ENCODE data around the gene CD163.
A peak's percentile ranks its signal among the peaks of the same experiment; 100 is the strongest.
"Not testable (repeated sequence)": the region's sequence is repeated elsewhere in the genome, so short reads cannot be mapped to it uniquely, and the experiment has no call there.

CD163 gene

DNA sequence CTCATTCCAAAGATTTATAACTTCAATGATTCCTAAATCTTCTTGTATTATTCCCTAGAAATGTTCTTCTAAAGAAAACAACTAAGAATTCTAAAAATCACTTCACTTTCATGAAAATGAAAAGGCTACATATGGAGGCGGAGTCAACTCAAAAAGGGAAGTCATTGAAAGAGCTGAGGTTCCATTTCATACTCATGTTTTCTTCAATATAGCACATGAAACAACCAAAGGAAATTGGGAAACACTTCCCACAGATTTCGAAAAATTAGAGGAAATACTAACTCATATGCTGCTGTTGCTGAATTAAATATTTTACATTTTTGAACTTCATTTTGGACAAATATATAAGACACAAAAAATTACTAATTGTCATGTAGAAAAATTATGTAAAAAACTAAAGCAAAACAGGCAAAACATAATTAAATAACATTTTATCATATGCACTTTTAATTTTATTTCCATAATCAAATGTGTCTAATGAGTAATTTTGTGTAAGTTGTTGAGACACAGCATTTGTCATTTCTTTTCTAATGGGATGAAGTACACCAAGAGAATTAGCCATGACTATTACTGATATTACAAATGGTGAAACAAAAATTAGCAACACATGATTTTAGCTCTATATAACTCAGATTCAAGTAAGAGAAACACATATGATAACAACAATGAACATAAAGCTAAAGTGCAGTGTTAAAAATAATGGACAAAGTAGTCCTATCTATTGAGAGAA is at the start of gene CD163:
Gene CD163, minus strand, starts transcription at position 92 of the 730 bp plus-strand sequence. Its CDS starts 87 bp downstream, at position 5.
- DNase-seq (ENCODE audit: low read depth), result no peak
- TF ChIP-seq, protein P1, sequence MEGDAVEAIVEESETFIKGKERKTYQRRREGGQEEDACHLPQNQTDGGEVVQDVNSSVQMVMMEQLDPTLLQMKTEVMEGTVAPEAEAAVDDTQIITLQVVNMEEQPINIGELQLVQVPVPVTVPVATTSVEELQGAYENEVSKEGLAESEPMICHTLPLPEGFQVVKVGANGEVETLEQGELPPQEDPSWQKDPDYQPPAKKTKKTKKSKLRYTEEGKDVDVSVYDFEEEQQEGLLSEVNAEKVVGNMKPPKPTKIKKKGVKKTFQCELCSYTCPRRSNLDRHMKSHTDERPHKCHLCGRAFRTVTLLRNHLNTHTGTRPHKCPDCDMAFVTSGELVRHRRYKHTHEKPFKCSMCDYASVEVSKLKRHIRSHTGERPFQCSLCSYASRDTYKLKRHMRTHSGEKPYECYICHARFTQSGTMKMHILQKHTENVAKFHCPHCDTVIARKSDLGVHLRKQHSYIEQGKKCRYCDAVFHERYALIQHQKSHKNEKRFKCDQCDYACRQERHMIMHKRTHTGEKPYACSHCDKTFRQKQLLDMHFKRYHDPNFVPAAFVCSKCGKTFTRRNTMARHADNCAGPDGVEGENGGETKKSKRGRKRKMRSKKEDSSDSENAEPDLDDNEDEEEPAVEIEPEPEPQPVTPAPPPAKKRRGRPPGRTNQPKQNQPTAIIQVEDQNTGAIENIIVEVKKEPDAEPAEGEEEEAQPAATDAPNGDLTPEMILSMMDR (IDR thresholded peaks at IDR 0.05; ENCODE audit: low read depth, low read length, missing control alignments), result no peak
- H3K4me3 ChIP-seq (ENCODE audit: low read depth, low read length), result no peak within 1 kb of the TSS
- in situ Hi-C loops (cut with HindIII; ENCODE audit: low sequenced_read_pairs), result no loop called here

GRCh38 chr12:7542813-7543212 is 39.2 kb upstream of the CD163 start:
- no peak overlapping the region for H3K4me3 ChIP-seq (ENCODE audit: low read depth, low read length)
- DNase-seq (ENCODE audit: low read depth), result no peak
- in situ Hi-C loops (cut with HindIII; ENCODE audit: low sequenced_read_pairs), result no loop called here
- TF ChIP-seq, protein P1 (IDR thresholded peaks at IDR 0.05; ENCODE audit: low read depth, low read length, missing control alignments), result no peak

DNA sequence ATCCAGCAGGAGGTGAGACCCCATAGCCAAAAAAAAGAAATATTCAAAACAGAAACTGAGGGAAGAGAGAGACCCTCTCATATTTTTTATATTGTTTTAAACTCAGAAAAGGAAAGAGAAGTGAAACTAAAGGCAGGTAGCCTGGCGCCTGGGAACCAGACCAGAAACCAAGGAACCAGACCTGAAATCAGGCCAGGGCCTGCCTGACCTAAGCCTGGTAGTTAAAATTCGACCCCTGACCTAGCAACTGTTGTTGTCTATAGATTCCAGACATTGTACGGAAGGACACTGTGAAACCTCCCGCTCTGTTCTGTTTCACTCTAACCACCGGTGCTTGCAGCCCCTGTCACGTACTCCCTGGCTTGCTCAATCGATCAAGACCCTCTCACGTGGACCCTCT is 38.5 kb upstream of the CD163 start:
- DNase-seq (ENCODE audit: low read depth), result no peak
- in situ Hi-C loops (cut with HindIII; ENCODE audit: low sequenced_read_pairs), result no loop called here
- H3K4me3 ChIP-seq (ENCODE audit: low read depth, low read length), result no peak overlapping the region
- TF ChIP-seq, protein P1 (IDR thresholded peaks at IDR 0.05; ENCODE audit: low read depth, low read length, missing control alignments), result no peak

DNA sequence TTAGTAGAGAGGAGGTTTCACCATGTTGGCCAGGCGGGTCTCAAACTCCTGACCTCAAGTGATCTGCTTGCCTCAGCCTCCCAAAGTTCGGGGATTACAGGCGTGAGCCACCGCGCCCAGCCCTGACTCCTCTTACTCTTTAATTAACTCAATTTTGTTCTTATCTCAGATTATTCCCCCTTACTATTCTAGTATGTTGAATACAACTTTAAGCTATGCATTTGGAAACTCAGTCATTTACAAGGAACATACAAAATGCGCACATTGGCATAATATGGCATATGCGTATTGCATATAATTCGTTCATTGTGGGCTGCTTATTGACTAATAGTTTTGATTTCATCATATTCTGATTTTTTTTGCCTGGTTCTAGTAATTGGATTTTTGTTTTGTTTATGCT is 10.8 kb upstream of the CD163 start:
- in situ Hi-C loops (cut with HindIII; ENCODE audit: low sequenced_read_pairs), result no loop called here
- H3K4me3 ChIP-seq (ENCODE audit: low read depth, low read length), result no peak overlapping the region
- DNase-seq (ENCODE audit: low read depth), result no peak
- TF ChIP-seq, protein P1 (IDR thresholded peaks at IDR 0.05; ENCODE audit: low read depth, low read length, missing control alignments), result no peak

DNA sequence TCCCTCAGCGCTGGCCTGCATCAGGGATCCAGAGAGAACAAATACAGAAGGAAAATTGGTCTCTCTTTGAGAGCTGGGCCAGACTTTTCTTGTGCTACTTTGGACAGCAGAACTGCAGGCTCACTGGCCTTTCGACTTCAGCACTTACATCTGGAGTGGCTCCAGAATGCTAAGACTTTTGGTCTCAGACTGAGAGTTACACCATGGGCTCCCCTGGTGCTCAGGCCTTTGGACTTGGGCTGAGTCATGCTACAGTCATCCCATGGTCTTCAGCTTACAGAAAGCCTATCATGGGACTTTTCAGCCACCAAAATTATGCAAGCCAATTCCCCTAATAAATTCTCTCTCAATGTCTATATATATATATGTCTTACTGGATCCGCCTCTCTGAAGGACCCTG is 9.0 kb upstream of the CD163 start:
- in situ Hi-C loops (cut with HindIII; ENCODE audit: low sequenced_read_pairs), result no loop called here
- no peak overlapping the region for H3K4me3 ChIP-seq (ENCODE audit: low read depth, low read length)
- TF ChIP-seq, protein P1 (IDR thresholded peaks at IDR 0.05; ENCODE audit: low read depth, low read length, missing control alignments), result no peak
- DNase-seq (ENCODE audit: low read depth), result peak; percentile 82

GRCh38 chr12:7509793-7510470 is 6.4 kb upstream of the CD163 start:
- H3K4me3 ChIP-seq (ENCODE audit: low read depth, low read length); DNase-seq (ENCODE audit: low read depth); in situ Hi-C loops (cut with HindIII; ENCODE audit: low sequenced_read_pairs): not testable (repeated sequence)

DNA sequence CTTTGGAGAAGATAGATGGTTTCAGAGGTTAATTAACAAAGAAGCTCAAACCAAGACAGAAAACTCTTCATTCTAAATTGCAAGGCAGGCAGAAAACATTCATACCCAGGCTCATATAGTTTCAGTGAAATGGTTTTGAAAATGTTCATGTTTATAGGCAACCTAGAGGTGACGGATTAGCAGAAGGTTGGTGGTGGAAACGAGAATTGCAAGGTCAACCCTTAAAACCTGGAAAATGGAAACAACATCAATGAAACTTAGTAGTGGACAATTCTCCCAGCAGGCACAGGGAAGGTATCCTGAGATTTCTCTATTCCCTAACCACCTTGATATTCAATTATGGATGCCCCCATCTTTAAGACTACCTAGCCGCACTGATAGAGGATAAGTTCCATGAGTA is 965 bp downstream of the CD163 start:
- TF ChIP-seq, protein P1 (IDR thresholded peaks at IDR 0.05; ENCODE audit: low read depth, low read length, missing control alignments), result no peak
- H3K4me3 ChIP-seq (ENCODE audit: low read depth, low read length), result no peak overlapping the region
- in situ Hi-C loops (cut with HindIII; ENCODE audit: low sequenced_read_pairs), result no loop called here
- DNase-seq (ENCODE audit: low read depth), result no peak
